Measurements from ENCODE around the gene PAX4.

The PAX4 gene

DNA sequence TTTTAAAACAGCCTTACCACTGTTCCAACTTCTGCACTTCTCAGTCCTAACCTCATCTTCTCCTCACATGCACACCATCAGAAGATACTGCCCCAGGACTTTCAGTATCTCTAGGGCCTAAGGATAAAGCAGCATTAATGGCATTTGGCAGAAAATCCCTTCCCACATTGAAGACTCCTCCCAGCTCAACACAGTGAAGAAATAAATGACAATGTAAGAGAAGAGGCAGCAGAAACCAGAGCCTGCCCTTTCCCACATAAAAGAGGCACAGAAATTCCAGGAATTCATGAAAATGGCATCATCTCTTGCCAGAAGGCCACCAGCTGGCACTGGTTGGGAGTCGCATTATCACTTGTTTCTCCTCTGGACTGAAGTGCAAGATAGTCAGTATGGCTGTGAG is 36.2 kb downstream of the PAX4 start:
- TF ChIP-seq POU6F1 (CRISPR knock-in tag; IDR thresholded peaks at IDR 0.05; ENCODE audit: borderline replicate concordance, low read depth): no peak
- TF ChIP-seq GLIS3 (CRISPR knock-in tag; IDR thresholded peaks at IDR 0.05): no peak
- TF ChIP-seq CREB5 (CRISPR knock-in tag; IDR thresholded peaks at IDR 0.05; ENCODE audit: low read depth): no peak
- TF ChIP-seq PATZ1 (CRISPR knock-in tag; IDR thresholded peaks at IDR 0.05; ENCODE audit: borderline replicate concordance): no peak
- no peak for TF ChIP-seq ZNF70 (CRISPR knock-in tag; IDR thresholded peaks at IDR 0.05)
- no peak for TF ChIP-seq CSDC2 (CRISPR knock-in tag; IDR thresholded peaks at IDR 0.05)
- TF ChIP-seq ZFP3 (CRISPR knock-in tag; IDR thresholded peaks at IDR 0.05): no peak
- TF ChIP-seq SNAI2 (CRISPR knock-in tag; IDR thresholded peaks at IDR 0.05): no peak
- no peak for ATAC-seq

DNA sequence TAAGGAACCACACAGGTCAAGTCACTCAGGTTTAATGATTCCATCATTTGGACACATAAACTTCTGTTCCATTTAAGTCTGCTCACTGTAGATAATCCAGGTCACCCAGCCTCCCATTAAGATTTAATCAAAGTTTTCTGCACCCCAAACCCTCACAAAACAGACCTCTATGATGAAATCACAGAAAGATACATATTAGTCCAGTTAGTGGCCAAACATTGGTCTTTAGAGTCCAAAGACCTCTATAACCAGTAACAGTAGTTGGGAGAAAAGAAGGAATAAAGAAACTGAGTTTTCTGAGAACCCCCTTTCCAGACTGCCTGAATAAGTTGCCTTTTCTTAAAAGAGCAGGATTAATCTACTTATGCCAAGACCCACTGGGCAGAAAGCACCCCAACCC is 37.3 kb downstream of the PAX4 start:
- TF ChIP-seq ZC3H10 (CRISPR knock-in tag; IDR thresholded peaks at IDR 0.05): no peak
- no peak for TF ChIP-seq ESRRG (CRISPR knock-in tag; IDR thresholded peaks at IDR 0.05)
- no peak for TF ChIP-seq ZFP3 (CRISPR knock-in tag; IDR thresholded peaks at IDR 0.05)
- TF ChIP-seq ARNTL (CRISPR knock-in tag; IDR thresholded peaks at IDR 0.05; ENCODE audit: borderline replicate concordance, low read depth): no peak
- ATAC-seq: no peak

GRCh38 chr7:127578711-127579275 is 39.1 kb downstream of the PAX4 start:
- TF ChIP-seq BACH2 (CRISPR knock-in tag; IDR thresholded peaks at IDR 0.05; ENCODE audit: borderline replicate concordance) (no peak), ZNF565 (CRISPR knock-in tag; conservative IDR thresholded peaks at IDR 0.05; ENCODE audit: low read depth) (no peak), CREB5 (CRISPR knock-in tag; IDR thresholded peaks at IDR 0.05; ENCODE audit: low read depth) (no peak), ARNTL (CRISPR knock-in tag; IDR thresholded peaks at IDR 0.05; ENCODE audit: borderline replicate concordance, low read depth) (no peak), ISL1 (CRISPR knock-in tag; IDR thresholded peaks at IDR 0.05) (peak; percentile 65), RARB (CRISPR knock-in tag; IDR thresholded peaks at IDR 0.05) (no peak), POU6F1 (CRISPR knock-in tag; IDR thresholded peaks at IDR 0.05; ENCODE audit: borderline replicate concordance, low read depth) (no peak)
- TF ChIP-seq, protein P1, sequence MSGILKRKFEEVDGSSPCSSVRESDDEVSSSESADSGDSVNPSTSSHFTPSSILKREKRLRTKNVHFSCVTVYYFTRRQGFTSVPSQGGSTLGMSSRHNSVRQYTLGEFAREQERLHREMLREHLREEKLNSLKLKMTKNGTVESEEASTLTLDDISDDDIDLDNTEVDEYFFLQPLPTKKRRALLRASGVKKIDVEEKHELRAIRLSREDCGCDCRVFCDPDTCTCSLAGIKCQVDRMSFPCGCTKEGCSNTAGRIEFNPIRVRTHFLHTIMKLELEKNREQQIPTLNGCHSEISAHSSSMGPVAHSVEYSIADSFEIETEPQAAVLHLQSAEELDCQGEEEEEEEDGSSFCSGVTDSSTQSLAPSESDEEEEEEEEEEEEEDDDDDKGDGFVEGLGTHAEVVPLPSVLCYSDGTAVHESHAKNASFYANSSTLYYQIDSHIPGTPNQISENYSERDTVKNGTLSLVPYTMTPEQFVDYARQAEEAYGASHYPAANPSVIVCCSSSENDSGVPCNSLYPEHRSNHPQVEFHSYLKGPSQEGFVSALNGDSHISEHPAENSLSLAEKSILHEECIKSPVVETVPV (CRISPR knock-in tag; IDR thresholded peaks at IDR 0.05): 0 out of 2 replicates have a peak, but pooled peaks have one; percentile 10
- peak; percentile 26 for ATAC-seq

- ATAC-seq: peak; percentile 67
- TF ChIP-seq POU6F1 (CRISPR knock-in tag; IDR thresholded peaks at IDR 0.05; ENCODE audit: borderline replicate concordance, low read depth) (no peak), ESRRG (CRISPR knock-in tag; IDR thresholded peaks at IDR 0.05) (no peak), BACH2 (CRISPR knock-in tag; IDR thresholded peaks at IDR 0.05; ENCODE audit: borderline replicate concordance) (no peak), TOX (CRISPR knock-in tag; IDR thresholded peaks at IDR 0.05; ENCODE audit: borderline replicate concordance) (no peak), OSR1 (CRISPR knock-in tag; IDR thresholded peaks at IDR 0.05) (no peak), RARB (CRISPR knock-in tag; IDR thresholded peaks at IDR 0.05) (no peak), ISL1 (CRISPR knock-in tag; IDR thresholded peaks at IDR 0.05) (no peak), ZNF8 (CRISPR knock-in tag; IDR thresholded peaks at IDR 0.05) (no peak), CREB5 (CRISPR knock-in tag; IDR thresholded peaks at IDR 0.05; ENCODE audit: low read depth) (no peak), CSDC2 (CRISPR knock-in tag; IDR thresholded peaks at IDR 0.05) (no peak), ZNF70 (CRISPR knock-in tag; IDR thresholded peaks at IDR 0.05) (no peak), SNAI2 (CRISPR knock-in tag; IDR thresholded peaks at IDR 0.05) (no peak), ZFP3 (CRISPR knock-in tag; IDR thresholded peaks at IDR 0.05) (no peak), GLIS3 (CRISPR knock-in tag; IDR thresholded peaks at IDR 0.05) (no peak), ZNF565 (CRISPR knock-in tag; conservative IDR thresholded peaks at IDR 0.05; ENCODE audit: low read depth) (no peak), ZFP30 (CRISPR knock-in tag; IDR thresholded peaks at IDR 0.05) (no peak)
These were observed 39.8 kb downstream of the PAX4 start for GRCh38 chr7:127578036-127578684.
